ENCODE measurements around the gene SLC25A20.

DNA sequence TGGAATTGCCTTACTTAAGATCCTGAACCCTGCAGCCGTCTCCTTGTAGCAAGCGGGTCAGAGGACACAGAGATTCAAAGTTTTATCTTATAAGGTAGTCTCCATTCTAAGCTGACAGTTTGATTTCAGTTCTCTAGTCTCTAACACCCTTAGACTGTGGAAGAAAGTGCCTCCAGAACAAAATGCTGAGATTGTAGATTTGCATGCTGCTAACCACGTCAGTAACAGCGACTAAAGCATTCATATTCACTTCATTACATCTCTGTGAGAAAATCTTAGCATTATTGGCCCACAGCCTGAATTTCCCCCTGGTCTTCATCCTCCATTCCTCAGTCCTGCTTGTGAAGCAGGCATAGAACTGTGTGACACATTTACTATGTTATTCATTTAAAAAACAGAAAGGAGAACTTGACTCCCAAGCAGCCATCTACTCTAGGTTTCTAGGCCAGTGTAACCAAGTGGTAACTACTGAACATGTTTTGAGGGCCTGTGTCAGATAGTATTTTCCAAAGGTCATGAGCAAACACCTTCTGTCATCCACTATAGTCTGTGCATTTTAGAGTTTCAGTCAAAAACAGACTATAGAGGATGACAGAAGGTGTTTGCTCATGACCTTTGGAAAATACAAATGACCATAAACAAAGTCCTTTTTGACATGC lies 47.3 kb upstream of the SLC25A20 start:
- TF ChIP-seq, protein P1, sequence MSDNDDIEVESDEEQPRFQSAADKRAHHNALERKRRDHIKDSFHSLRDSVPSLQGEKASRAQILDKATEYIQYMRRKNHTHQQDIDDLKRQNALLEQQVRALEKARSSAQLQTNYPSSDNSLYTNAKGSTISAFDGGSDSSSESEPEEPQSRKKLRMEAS (IDR thresholded peaks at IDR 0.05): no peak
- TF ChIP-seq, protein P2, sequence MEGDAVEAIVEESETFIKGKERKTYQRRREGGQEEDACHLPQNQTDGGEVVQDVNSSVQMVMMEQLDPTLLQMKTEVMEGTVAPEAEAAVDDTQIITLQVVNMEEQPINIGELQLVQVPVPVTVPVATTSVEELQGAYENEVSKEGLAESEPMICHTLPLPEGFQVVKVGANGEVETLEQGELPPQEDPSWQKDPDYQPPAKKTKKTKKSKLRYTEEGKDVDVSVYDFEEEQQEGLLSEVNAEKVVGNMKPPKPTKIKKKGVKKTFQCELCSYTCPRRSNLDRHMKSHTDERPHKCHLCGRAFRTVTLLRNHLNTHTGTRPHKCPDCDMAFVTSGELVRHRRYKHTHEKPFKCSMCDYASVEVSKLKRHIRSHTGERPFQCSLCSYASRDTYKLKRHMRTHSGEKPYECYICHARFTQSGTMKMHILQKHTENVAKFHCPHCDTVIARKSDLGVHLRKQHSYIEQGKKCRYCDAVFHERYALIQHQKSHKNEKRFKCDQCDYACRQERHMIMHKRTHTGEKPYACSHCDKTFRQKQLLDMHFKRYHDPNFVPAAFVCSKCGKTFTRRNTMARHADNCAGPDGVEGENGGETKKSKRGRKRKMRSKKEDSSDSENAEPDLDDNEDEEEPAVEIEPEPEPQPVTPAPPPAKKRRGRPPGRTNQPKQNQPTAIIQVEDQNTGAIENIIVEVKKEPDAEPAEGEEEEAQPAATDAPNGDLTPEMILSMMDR (IDR thresholded peaks at IDR 0.05; ENCODE audit: low read depth, low read length, missing input control): no peak
- TF ChIP-seq, protein P3, sequence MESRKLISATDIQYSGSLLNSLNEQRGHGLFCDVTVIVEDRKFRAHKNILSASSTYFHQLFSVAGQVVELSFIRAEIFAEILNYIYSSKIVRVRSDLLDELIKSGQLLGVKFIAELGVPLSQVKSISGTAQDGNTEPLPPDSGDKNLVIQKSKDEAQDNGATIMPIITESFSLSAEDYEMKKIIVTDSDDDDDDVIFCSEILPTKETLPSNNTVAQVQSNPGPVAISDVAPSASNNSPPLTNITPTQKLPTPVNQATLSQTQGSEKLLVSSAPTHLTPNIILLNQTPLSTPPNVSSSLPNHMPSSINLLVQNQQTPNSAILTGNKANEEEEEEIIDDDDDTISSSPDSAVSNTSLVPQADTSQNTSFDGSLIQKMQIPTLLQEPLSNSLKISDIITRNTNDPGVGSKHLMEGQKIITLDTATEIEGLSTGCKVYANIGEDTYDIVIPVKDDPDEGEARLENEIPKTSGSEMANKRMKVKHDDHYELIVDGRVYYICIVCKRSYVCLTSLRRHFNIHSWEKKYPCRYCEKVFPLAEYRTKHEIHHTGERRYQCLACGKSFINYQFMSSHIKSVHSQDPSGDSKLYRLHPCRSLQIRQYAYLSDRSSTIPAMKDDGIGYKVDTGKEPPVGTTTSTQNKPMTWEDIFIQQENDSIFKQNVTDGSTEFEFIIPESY (IDR thresholded peaks at IDR 0.05): no peak
- TF ChIP-seq YY1 (IDR thresholded peaks at IDR 0.05): no peak
- TF ChIP-seq RAD21 (IDR thresholded peaks at IDR 0.05): no peak
- TF ChIP-seq, protein P4, sequence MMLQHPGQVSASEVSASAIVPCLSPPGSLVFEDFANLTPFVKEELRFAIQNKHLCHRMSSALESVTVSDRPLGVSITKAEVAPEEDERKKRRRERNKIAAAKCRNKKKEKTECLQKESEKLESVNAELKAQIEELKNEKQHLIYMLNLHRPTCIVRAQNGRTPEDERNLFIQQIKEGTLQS (IDR thresholded peaks at IDR 0.05): no peak
- TF ChIP-seq FOXA1 (IDR thresholded peaks at IDR 0.05): no peak
